HTR-8/SVneo (cell line): ENCODE data around the gene SECISBP2.

ENCODE experiments used
- DNase-seq: peaks from one replicate; pipeline ENCODE4 v3.0.0; 2011; ENCODE audit warnings: low spot score, mixed read lengths; ENCODE audit not compliant: insufficient read length
- FAIRE-seq: peaks from 2 replicates; lab custom pipeline; 2011; peaks lifted over from hg19 to GRCh38; lab: Jason Lieb, UNC

Gene SECISBP2

GRCh38 chr9:89395931-89396710 is 77.8 kb downstream of the SECISBP2 start:
- FAIRE-seq (no peak), DNase-seq (no peak)

GRCh38 chr9:89397471-89397870 is 79.2 kb downstream of the SECISBP2 start:
- FAIRE-seq: no peak

GRCh38 chr9:89398621-89399020 is 80.3 kb downstream of the SECISBP2 start:
- DNase-seq (no peak), FAIRE-seq (no peak)

More at GRCh38 chr9:89397471-89397870, 79.2 kb downstream of the SECISBP2 start:
- DNase-seq: no peak

- DNase-seq (no peak), FAIRE-seq (no peak)
Measured at GRCh38 chr9:89400403-89401116, 82.3 kb downstream of the SECISBP2 start.

GRCh38 chr9:89402695-89403427 is 84.6 kb downstream of the SECISBP2 start:
- FAIRE-seq (no peak), DNase-seq (no peak)

GRCh38 chr9:89404074-89404473 is 85.8 kb downstream of the SECISBP2 start:
- DNase-seq: no peak
- FAIRE-seq: no peak

GRCh38 chr9:89405826-89406225 is 87.5 kb downstream of the SECISBP2 start:
- no peak for DNase-seq
- no peak for FAIRE-seq

GRCh38 chr9:89407070-89407469 is 88.8 kb downstream of the SECISBP2 start:
- FAIRE-seq (no peak), DNase-seq (no peak)

GRCh38 chr9:89408628-89409101 is 90.4 kb downstream of the SECISBP2 start:
- no peak for FAIRE-seq
- no peak for DNase-seq
